NCI-H510A treated with DMSO at 0.1 percent for 48 hours (cell line): ENCODE data around the gene FIBCD1.

Experiments used
- DNase-seq: peaks from one replicate; lab custom pipeline; 2025; lab: John Stamatoyannopoulos, UW

Gene FIBCD1

GRCh38 chr9:130938652-130939404 is at the start of gene FIBCD1:
Gene FIBCD1 (minus strand): TSS chr9:130939247. CDS start chr9:130938607, 640 bp downstream.
- peak; percentile 9 for DNase-seq

GRCh38 chr9:130988400-130988747 is 49.3 kb upstream of the FIBCD1 start:
- DNase-seq: no peak

GRCh38 chr9:130987738-130988399 is 48.8 kb upstream of the FIBCD1 start:
- DNase-seq: no peak

- no peak for DNase-seq
These were observed 48.0 kb upstream of the FIBCD1 start for GRCh38 chr9:130987054-130987453.

GRCh38 chr9:130986356-130986965 is 47.4 kb upstream of the FIBCD1 start:
- no peak for DNase-seq

- DNase-seq: no peak
These were observed 46.6 kb upstream of the FIBCD1 start for GRCh38 chr9:130985606-130986162.

- DNase-seq: no peak
These were observed 46.0 kb upstream of the FIBCD1 start for GRCh38 chr9:130985029-130985428.

- DNase-seq: no peak
These were observed 45.5 kb upstream of the FIBCD1 start for GRCh38 chr9:130984521-130984920.

- no peak for DNase-seq
These were observed 44.9 kb upstream of the FIBCD1 start for GRCh38 chr9:130983970-130984369.

GRCh38 chr9:130983359-130983670 is 44.3 kb upstream of the FIBCD1 start:
- DNase-seq: no peak

GRCh38 chr9:130982636-130983358 is 43.8 kb upstream of the FIBCD1 start:
- peak; percentile 75 for DNase-seq

- no peak for DNase-seq
These were observed 42.7 kb upstream of the FIBCD1 start for GRCh38 chr9:130981756-130982137.

- no peak for DNase-seq
These were observed 42.1 kb upstream of the FIBCD1 start for GRCh38 chr9:130981002-130981755.

- DNase-seq: no peak
These were observed 41.5 kb upstream of the FIBCD1 start for GRCh38 chr9:130980526-130980925.

- DNase-seq: no peak
These were observed 40.7 kb upstream of the FIBCD1 start for GRCh38 chr9:130979591-130980385.

- no peak for DNase-seq
These were observed 38.8 kb upstream of the FIBCD1 start for GRCh38 chr9:130977811-130978221.

- no peak for DNase-seq
These were observed 37.1 kb upstream of the FIBCD1 start for GRCh38 chr9:130975932-130976841.

- DNase-seq: no peak
These were observed 36.1 kb upstream of the FIBCD1 start for GRCh38 chr9:130975156-130975555.

- DNase-seq: no peak
These were observed 35.6 kb upstream of the FIBCD1 start for GRCh38 chr9:130974697-130975096.
